GM19463 (cell line): Measurements from ENCODE around the gene XRN1.
"Not testable (repeated sequence)": the region's sequence is repeated elsewhere in the genome, so short reads cannot be mapped to it uniquely, and the experiment has no call there.

ENCODE experiments used
- ATAC-seq: cut with Tn5 transposase; IDR thresholded peaks from one replicate; pipeline ENCODE4 v1.9.1; 2021; ENCODE audit warnings: mild to moderate bottlenecking, moderate library complexity; ENCODE audit not compliant: unreplicated experiment

XRN1 gene

DNA sequence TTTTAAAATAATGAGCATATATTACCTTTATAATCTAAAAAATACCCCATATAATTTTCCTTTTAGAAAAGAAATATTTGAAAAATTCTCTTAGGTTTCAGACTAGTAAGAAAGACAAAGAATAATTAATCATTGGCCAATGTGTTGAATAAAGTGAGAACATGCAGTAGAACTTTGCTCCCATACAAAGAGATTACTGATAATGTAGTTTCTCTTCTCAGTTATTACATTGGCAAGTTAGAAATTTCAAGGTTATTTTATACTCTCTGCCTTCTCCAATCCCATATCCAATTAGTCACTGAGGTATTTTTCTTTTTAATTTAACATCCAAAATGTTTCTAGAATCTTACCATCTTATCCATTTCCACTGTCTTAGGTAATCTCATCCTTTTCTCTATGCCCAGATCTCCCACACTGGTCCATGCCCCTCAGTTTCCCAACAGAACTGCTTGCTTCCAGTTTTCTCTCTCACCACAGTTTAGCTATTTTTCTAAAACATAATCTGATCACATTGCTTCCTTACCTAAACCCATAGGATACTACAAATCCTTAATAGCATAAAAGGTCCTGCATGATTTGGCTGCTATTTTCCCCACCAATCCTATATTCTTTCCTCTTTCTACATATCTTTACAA, 10.8 kb downstream of the XRN1 start:
- ATAC-seq, result no peak

DNA sequence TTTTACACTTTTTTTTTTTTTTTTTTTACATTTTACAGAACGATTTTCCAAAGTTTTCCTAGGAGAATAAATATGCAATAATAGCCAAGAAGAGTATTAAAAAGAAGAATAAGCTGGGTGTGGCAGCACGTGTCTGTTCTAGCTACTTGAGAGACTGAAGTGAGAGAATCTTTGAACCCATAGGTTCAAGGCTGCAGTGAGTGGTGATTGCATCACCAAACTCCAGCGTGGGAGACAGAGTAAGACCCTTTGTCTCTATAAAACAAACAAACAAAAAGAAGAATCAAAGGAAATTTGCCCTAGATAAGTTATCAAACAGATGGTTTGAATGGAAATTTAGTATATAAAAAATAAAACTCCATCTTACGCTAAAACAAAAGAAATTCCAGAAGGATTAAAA, 13.3 kb downstream of the XRN1 start:
- ATAC-seq, result no peak

DNA sequence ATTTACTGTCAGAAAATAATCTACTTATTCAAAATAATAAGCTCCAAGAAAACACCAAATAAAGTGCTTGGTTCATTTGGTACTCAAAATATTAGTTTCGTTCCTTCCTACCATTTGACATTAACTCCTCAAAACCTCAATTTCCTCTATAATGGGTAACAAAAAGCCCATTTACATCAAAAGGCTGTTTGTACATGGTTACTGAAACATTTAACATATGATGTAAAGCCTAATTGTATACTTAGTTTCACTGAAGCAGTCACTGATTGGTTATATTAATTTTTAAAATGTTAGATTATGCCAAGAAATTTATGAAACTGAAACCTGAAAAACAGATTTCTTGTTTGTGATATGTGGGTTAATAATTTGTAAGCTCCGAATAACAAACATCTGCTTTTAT, 14.7 kb downstream of the XRN1 start:
- peak; percentile 66 for ATAC-seq

DNA sequence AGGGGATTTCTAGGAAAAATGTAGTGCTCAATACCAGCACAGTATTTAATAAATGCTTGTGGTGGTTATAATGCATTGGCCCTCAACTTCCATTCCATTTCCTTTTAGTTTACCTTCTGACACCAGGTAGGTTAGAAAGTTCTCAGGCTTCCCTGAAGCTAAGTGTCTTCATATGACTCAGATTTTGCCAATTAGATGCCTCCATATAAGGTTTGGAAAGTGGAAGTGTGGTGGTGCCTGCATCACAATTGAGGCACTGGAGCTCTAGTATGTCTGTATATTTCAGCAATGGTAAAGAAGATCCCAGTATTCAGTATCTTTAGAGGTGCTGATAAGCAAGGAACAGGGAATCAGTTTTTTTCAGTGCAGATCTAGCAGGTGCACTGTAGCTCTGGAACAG, 18.3 kb downstream of the XRN1 start:
- no peak for ATAC-seq

DNA sequence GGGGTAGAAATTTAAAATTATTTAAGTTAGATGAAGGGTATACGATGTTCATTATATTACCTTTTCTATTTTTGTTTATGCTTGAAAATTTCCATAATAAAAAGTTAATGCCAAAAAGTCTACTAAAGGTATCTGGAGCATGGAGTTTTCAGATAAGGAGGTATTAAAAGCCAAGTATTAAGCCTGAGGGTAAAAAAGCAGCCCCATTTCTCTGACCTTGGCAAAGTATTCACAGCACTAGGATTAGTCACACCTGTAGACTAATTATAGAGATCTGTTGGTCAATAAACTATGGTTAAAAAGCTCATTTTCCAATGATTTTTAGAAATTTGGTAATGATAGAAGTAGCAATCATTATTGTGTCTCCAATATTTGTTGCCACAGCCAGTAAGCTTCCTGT, 23.1 kb downstream of the XRN1 start:
- no peak for ATAC-seq

DNA sequence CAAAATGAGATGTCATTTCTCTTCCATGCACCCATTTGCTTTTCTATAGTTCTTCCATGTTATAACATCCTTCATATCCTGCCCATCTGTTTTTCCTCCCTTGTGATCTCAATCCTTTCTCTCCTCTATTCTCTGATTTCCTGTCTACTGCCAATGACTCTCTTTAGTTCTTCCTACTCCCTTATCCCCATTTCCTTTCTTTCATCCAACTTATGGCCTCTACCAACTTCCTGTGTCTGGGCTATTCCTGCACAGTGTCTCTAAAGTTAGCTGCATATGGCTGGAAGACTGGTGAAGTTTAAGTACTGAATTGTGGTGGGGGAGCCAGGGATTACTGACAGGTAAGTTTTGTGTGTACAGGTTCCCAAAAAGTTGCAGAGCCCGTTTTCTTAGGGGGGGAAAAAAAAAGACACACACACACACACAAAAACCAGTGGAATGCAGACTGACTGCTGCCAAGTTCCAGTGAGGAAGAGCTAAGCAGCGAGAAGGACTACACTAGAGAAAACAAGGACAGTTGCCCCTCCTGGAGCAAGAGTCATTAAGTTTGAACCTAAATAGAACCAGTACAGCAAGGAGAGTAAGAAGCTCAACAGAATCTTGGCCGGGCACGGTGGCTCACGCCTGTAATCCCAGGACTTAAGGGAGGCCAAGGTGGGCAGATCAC, 28.8 kb downstream of the XRN1 start:
- no peak for ATAC-seq

DNA sequence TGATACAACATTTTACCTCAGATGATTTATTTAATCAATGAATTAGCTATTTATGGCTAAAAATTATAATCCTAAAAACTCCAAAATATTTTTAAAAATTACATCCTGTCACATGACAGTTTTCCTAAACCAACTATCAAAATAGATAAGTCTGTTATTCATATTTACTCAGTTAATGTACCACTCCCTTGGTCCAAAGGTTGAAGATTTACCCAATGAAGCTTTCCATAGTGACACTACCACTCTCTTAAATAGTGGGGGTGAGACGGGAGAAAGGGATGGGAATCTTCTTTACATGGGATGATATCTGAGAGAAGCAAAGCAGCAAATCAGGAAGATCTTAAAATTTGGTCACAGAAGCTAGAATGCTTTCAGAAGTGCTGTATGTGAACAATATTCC, 30.5 kb downstream of the XRN1 start:
- ATAC-seq, result no peak

DNA sequence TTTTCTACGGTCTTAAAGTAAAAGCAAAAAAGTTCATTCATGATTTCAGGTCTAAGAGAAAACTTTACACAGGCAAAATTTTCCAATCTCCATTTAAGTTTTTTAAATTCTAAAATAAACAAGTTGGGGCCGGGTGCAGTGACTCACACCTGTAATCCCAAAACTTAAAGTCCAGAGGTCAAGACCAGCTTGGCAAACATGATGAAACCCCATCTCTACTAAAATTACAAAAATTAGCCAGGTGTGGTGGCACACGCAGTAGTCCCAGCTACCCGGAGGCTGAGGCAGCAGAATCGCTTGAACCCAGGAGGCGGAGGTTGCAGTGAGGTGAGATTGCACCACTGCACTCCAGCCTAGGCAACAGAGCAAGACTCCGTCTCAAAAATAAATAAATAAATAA, 47.3 kb downstream of the XRN1 start:
- not testable (repeated sequence) for ATAC-seq

DNA sequence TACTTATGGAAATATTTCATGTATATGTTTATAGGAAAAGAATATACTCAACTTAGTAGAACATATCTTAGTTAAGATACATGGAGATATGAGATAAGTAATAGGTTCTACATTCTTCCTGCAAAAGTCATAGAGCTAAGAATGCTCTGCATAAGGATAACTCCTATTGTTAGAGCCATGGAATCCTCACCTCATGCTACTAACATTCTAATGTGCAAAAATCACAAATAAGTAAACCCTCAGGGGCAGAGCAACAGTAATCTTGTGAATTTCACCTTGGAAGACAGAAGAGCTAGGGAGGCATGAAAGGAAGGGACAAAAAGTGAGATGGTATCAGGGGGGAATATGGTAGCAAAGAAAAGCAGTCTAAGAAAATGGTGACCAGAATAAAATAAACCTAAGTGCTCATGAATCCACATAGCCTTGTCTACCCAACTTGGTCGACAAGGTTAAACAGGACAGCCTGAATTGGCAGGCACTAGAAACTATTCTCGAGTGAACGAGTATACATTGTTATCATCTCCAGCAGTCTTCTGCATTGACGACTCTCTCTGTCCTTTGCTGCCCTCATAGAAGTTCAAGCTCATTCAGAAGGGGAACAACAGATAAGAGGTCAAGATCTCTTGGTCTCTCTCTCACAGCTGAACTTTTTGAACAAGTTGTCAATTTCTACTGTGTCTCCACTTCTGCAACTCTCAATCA, 52.8 kb downstream of the XRN1 start:
- no peak for ATAC-seq

DNA sequence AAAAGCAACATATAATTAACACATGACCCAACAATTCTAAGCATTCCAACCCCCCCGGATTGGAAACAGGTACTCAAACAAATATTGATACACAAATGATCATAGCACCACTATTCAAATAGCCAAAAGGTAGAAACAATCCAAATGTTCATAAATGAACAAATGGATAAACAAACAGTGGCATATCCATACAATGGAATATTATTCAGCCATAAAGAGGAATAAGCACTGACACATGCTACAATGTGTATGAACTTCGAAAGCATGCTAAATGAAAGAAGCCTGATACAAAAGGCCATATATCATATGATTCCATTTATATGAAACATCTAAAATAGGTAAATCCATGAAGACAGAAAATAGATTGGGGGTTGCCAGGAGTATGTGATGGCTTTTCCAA, 62.8 kb downstream of the XRN1 start:
- no peak for ATAC-seq

DNA sequence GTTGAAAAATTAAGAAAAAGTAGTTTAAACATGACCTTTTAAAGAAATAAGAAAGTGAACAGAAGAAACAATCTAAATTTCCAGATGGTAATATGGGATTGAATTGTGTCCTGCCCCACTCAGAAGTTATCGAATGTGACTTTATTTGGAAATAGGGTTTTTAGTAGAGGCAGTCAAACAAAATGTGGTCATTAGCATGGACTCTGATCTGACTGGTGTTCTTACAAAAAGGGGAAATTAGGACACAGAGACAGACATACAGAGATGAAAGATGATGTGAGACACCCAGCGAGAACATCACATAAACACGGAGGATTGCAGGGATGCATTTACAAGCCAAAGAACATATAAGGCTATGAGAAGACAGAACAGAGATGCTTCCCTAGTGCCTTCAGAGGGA, 73.2 kb downstream of the XRN1 start:
- no peak for ATAC-seq

DNA sequence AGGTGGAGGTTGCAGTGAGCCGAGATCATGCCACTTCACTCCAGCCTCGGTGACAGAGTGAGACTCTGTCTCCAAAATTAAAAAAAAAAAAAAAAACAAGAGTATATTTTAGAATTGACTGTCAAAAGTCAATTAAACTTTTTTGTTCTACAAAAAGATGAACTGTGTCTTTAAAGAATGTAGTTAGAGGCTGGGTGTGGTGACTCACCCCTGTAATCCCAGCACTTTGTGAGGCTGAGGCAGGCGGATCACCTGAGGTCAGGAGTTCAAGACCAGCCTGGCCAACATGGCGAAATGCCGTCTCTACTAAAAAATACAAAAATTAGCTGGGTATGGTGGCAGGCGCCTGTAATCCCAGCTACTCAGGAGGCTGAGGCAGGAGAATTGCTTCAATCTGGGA, 78.3 kb downstream of the XRN1 start:
- not testable (repeated sequence) for ATAC-seq

DNA sequence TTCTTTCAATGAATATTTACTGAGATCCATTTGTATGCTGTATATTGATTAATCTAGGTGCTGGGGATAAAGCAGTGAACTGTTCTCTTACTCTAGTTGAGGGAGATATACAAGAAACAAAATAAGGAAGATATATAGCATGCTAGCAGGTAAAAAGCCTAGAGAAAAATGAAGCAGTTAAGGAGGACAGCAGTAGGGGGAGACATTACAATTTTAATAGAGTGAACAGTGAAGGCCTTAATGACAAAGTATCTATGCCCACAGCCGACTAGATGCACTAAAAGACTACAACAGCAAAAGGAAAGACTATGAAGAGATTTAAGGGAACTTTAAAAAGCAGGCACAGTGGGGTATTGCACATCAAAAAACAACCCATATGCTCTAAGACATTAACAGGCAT, 81.4 kb downstream of the XRN1 start:
- no peak for ATAC-seq

DNA sequence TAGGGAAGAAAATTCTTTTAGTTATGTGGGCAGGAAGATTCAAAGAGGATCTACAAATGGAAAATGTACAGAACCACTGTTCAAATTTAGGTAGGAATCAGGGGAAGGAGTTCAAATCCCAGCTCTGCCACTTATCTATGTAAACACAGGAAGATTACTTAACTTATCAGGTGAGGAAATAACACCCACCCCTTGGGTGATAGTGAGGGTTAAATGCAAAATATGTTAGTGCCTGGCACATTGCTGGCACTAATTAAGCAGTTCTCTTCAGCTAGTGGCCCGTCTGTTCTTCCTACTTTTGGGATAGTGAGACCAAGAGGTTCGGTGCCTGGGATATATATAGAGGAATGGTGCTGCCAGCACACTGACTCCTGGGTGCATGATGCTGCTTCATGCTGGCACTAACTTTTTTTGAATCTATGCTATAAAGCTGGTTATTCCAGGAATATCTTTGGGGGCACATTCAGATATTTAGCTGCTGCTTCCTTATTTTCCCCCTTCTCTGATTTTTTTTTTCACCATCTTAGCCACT, 83.8 kb downstream of the XRN1 start:
- ATAC-seq, result no peak

DNA sequence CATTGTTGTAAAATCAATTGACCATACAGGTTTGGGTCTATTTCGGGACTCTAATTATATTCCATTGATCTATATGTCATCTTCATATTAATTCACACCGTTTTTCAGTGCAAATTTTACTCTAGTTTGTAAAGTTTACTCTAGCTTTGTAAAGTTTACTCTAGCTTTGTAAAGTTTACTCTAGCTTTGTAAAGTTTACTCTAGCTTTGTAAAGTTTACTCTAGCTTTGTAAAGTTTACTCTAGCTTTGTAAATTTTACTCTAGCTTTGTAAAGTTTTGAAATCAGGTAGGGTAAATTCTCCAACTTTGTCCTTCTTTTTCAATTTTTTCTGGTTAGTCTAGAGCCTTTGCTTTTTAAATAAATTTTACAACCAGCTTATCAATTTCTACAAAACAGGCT, 84.4 kb downstream of the XRN1 start:
- ATAC-seq, result not testable (repeated sequence)

DNA sequence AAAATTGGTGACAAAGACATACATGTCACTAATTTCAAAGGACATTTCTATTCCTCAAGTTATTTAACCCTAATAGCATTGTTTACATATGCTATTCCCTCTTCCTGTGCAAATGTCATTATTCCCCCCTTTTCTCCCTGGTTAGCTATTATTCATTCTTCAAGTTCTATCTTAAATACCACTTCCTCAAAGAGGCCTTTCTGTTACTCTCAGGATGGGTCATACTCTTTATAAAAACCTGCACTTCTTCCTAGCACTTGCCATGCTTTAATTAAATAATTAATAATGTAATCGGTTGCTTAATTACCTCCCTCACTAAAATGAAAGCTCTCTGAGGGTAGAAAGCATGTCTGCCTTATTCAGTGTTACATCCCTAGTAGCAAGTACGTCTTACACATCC, 88.5 kb downstream of the XRN1 start:
- ATAC-seq, result no peak

DNA sequence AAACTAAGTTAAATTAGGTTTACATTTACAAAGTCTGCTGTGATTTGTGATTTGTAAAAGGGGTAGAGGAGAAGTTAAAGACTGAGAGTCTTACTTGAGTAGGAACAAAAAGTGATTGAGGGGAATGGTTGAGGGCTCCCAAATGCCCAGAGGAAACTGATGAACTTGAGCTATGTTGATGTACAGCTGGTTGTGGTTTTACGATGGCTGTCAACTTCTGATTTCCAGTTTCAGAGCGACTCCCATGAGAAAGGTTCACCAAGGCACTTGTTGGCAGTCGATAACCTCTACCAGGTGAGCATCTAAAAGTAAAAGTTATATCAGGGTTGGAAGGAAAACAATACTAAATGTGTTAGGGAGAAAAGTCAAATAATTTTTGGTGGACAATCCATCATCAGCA, 91.0 kb downstream of the XRN1 start:
- peak; percentile 68 for ATAC-seq

DNA sequence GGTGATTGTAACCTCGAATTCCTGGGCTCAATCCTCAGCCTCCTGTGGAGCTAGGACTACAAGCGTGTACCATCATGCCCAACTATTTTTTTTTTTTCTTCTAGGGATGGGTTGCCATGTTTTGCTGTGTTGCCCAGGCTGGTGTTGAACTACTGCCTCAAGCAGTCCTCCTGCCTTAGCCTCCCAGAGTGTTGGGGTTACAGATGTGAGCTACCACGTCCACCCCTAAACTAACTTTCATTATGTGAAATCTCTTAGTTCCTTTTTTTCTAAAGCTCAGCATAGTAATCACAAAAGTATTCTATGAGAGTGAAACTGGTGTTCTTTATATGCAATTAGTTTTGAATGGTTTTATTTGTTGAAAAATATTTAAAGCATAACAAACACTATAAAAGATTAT, 92.1 kb downstream of the XRN1 start:
- ATAC-seq, result no peak

DNA sequence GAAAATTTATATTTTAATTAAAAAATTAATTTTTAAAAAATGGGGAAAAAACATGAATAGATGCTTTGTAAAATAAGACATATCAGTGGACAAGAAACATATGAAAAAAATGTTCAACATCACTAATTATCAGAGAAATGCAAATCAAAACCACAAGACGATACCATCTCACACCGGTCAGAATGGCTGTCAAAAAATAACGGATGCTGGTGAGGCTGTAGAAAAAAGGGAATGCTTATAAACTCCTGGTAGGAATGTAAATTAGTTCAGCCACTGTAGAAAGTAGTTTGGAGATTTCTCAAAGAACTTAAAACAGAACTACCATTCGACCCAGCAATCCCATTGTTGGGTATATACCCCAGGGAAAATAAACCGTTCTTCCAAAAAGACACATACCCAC, 93.8 kb downstream of the XRN1 start:
- ATAC-seq, result no peak

DNA sequence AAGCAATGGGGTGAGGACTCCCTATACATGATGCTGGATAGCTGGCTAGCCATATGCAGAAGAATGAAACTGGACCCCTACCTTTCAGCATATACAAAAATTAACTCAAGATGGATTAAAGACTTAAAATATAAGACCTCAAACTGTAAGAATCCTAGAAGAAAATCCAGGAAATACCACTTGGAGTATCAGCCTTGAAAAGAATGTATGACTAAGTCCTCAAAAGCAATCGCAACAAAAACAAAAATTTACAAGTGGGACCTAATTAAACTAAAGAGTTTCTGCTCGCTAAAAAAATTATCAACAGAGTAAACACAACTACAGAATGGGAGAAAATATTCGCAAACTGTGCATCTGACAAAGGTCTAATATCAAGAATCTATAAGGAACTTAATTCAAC, 94.3 kb downstream of the XRN1 start:
- no peak for ATAC-seq

DNA sequence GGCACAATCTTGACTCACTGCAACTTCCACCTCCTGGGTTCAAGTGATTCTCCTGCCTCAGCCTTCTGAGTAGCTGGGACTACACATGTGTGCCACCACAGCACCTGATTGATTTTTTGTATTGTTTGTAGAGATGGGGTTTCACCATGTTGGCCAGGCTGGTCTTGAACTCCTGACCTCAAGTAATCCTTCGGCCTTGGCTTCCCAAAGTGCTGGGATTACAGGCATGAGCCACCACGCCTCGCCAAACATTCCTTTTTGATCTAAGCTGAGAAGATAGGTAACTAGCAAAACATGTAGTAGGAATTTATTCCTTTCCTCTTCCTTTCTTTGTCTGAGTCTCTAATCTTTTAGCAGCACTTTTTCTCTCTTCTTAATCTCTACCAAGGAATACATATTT, 95.1 kb downstream of the XRN1 start:
- not testable (repeated sequence) for ATAC-seq

DNA sequence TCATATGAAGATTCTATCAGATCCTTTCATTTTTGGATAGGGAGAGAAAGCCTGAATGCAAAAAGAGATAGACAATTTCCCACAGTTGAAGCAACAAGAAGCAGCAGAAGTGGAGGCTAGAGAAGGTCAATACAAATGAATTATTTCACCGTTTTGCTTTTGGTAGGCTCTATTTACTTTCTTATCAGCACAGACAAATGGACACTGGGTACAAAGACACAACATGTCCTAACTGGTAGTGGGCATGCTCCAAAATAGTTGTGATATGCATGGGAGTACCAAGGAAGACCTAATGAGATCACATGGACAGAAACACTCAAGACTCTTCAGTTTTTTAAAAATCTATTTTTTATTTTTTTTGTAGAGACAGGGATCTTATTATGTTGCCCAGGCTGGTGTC, 99.4 kb downstream of the XRN1 start:
- no peak for ATAC-seq
